NCI-H2227 (cell line): ENCODE measurements around the gene CCNY.
"Not testable (repeated sequence)": the region's sequence is repeated elsewhere in the genome, so short reads cannot be mapped to it uniquely, and the experiment has no call there.

Source experiments
- DNase-seq: peaks from one replicate; lab custom pipeline; 2025; ENCODE audit not compliant: unreplicated experiment; lab: John Stamatoyannopoulos, UW

The CCNY gene

DNA sequence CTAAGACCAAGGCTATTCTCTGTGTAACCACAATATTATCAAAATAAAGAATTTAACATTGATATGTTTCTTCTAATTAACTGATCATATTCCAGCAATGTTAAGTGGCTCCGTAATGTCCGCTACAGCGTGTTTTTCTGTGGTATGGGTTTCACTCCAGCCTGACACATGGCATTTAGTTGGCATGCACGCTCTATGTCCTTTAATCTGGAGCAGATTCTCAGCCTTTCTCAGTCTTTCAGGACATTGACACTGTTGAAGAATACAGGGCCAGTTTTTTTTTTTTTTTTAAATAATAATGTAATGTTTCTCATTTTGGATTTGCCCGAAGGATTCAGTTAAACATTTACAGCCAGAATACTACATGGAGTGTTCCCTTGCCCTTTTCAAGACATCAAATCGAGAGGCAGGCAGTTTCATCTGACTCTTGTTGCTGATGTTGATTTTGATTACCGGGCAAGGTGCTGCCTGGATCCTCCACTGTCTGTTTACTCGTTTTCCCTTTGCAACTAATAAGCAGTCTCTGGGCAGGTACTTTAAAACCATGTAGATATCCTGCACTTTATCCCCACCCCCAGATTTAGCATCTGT is 171.3 kb downstream of the CCNY start:
- DNase-seq, result no peak

DNA sequence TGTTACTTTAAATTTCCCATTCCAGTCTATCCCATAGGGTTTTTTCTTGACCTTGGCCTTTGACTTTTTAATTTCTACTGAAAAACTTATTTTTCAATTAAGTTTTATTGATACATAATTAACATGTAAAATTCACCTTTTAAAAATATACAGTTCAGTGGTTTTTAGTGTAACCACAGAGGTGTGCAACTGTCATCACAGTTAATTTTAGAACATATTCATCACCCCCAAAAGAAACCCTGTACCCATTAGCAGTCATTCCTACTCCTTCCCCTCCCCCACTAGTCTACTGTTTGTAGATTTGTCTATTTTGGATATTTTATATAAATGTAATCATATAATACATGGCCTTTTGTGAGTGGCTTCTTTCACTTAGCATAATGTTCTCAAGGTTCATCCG is 172.3 kb downstream of the CCNY start:
- DNase-seq, result no peak

DNA sequence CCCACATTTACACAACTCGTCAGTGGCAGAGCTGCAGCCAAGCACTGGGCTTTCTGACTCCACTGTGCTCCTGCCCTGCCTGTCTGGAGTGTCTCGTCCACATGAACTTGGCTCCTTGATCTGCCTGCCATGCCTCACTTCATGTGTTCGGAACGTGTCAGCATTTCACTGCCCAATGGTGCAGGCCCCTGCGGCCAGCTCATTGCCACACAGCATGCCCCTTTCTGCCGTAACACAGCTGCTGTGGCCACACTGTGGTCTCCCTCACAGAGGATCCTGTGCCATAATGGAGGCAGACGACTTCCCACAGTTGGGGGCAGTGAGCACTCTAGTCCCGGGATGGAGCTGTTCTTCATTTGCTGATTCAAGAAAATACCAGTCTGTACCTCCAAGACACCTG is 174.6 kb downstream of the CCNY start:
- DNase-seq, result no peak

DNA sequence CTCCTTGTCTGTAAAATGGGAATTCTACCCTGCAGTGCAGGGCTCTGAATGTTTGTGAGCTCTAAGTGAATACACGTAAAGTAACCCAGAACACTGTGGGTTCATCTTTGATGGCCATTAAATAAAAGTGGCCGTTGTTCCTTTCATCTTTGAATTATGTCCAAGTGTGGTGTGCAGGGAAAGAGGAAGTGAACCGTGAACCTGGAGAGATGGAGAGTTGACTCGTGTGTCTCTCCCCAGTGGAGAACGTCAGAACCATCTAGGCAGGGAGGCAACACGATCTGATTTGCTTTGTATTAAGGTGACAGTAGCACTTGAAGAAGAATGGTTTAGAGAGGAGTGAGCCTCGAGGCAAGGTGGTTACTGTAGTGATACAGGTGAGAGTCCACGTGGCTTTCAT is 175.3 kb downstream of the CCNY start:
- no peak for DNase-seq

DNA sequence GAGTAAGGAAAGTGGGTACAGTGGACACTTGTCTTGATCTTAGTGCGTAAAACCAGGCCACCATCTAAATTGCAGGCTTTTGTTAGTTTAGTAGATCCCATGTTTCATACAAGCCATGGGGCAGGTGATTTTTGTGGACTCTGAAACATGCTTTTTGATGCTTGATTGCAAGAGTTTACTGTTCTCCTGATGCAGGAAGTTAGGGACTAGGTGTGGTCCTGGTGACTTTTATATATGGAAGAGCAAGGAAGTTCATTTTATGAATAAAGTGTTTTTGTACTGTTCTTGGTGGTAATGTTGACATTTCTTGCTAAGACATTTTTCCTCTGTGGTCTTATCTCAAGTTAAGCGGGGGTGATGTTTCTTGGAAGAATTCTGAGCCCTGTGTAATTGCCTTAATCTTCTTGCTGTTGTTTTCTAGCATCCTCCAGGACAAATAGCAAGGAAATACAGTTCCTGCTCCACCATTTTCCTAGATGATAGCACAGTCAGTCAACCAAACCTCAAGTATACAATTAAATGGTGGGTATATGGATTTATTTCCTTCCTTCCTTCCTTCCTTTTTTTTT is 179.9 kb downstream of the CCNY start:
- no peak for DNase-seq

DNA sequence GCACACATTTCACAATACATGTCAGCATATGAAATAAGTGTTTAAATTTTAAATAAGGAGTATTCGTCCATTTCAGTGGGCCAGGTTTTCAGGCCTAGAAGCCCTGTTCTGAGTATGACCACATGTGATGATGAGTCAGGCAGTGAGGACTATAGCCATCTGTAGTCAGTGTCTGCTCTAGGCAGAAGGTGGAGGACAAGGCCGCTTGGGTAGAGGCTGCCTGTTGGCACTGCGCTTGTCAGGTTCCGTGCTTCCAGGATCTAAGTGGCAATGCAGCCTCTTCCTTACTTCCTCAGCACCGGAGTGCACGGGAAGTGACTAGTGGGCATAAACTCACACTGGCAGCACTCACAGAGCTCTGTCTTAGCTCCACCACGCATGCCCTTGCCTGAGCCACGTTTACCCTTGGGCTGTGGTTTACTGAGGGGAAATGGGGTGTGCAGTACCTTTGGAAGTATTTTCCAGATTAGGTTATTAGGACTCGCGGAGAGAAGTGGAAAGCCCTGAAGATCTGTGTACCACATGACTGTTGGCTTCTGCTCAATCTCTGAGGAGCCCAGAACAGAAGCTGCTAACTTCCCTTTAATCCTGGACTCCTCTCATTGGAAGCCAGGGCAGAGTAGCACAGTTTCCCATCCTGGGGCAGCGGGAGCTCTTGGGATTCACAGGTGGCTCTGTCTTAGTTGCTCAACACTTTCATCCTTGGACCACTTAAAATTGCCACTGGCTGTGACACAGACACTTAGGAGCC is 181.3 kb downstream of the CCNY start:
- no peak for DNase-seq

DNA sequence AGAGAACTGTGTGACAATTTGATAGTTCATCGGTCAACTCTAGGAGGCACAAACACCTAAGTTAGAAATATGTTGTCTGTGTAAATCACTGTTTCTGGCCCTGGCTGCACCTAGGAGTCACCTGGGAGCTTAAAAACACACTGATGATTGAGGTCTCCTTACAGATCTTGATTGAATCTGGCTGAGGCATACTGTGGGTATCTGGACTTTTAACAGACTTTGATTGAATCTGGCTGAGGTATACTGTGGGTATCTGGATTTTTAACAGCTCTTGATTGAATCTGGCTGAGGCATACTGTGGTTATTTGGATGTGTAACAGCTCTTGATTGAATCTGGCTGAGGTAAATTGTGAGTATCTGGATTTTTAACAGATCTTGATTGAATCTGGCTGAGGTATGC is 181.9 kb downstream of the CCNY start:
- not testable (repeated sequence) for DNase-seq

DNA sequence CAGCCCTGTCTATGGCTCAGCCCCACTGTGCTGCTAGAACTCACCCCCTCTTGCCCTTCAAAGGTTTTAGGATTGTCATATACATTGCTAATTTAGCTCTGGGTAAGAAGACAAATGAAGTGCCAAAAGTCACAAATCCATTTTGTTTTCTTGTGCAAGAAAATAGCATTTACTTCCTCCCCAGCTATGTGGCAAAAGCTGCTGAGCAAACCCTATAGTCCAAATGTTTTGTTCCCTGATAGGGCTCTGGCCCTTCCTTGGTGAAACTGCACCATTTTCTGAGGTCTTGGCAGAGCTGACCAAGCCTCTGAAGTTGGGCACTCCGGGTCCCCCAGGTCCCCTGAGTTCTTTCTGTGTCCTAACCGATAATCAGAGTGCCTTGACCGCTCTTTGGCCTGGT is 184.7 kb downstream of the CCNY start:
- no peak for DNase-seq

DNA sequence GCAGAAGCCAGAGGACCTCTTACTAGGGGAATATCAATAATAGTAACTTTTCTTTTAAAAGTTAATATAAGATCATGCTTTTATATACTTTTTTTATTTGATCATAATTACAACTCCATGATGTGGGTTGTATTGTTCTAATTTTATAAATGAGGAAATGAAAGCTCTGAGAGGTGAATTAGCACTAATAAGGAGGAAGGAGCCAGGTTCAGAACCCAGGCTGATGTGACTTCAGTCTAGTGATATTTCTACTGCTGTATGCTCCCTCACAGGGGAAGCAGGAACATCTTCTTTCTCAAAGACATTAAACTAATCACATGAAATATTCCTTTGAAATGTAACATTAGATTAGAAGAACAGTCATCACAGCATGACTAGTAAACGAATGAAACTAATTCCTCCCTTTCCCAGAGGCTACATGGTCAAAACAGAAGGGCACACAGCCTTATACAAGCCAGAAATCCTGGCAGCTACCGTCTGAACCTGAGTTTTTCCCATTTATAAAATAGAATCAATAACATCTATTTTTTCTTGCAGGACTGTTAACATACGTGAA is 187.4 kb downstream of the CCNY start:
- no peak for DNase-seq

DNA sequence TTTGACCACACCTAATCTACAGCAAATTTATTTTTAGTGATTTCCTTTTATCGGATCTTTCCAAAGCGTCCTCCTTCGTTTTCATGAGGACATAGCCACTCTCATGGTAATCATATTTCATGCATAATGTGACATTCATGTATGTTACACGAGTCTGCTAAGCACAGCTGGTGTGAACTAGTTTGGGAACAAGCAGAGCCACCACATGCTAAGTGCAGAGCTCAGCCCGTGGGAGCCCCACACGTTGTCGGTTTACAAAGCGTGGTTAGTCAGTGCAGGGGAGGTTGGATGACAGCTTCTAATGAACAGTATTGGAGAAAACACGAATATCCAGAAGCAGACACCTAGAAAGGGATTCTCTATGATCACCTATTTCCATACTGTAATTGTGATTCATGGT is 190.4 kb downstream of the CCNY start:
- no peak for DNase-seq

DNA sequence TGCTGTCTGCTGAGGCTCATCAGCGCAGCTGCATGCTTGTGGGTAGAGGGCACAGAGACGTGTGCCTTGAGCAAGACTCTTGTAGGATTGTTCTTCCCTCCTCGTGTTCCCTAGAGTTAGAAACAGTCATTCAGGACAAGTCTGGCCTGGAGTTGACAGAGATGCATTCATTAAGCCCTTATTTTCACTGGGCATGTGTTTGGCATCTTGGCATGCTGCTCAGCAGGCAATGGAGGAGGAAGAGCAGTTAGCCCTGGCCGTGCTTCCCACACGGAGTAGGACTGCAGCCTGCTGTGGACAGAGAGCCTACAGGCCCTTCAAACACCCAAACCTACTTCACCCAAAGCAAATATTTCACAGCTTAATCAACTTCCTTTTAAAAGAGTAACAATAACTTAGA is 195.8 kb downstream of the CCNY start:
- DNase-seq, result no peak

DNA sequence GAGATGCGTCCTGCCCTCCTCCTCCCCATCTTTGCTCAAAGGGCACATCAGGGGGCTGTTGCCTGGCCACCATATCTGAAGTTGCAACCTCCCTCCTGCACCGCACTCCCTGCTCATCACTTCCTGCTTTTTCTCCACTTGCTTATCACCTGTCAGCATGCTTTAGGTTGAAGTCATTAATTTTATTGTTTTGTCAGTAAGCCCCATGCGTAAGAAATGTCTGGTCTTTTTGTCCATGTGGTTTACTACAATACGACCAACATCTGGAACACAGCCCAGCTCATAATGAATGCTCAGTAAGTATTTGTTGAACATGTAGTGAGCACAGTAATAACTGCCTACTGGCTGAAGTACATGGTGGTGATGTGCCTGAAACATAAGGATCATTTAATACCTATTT is 197.3 kb downstream of the CCNY start:
- peak; percentile 58 for DNase-seq

DNA sequence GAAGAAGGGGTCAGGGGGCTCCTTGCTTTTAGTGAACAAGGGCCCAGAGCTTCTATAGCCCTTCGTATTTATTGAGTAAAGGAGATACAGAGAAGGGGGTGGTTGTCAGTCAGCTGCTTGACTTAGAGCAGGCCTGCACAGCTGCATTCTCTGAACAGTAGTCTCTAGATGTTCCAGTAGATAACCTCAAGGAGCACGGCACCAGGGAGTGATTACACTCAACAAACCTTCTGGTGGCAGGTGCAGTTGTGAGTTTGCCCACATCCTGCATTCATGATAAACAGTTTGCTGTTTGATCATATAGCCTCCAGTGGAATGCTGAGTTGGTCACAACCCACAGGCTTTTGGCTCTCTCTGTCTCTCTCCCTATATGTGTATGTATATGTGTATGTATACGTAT is 198.8 kb downstream of the CCNY start:
- no peak for DNase-seq

DNA sequence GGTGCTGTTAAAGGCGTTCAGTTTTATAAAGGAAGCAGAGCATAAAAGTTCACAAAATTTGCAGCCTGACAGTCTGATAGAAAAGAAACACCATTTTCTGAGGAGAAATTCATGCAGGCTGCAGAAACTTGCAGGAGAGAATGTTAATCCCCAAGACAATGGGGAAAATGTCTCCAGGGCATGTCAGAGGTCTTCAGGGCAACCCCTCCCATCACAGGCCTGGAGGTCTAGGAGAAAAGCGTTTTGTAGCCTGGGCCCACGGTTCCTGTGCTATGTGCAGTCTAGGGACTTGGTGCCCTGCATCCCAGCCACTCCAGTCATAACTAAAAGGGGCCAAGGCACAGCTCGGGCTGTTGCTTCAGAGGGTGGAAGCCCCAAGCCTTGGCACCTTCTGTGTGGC is 200.5 kb downstream of the CCNY start:
- no peak for DNase-seq

DNA sequence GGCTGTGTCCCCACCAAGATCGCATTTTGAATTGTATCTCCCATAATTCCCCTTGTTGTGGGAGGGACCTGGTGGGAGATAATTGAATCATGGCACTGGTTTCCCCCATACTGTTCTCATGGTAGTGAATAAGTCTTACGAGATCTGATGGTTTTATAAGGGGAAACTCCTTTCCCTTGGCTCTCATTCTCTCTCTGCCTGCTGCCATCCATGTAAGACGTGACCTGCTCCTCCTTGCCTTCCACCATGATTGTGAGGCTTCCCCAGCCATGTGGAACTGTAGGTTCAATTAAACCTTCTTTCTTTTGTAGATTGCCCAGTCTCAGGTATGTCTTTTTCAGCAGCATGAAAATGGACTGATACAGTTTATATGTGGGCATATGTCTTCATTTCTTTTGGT is 201.6 kb downstream of the CCNY start:
- DNase-seq, result not testable (repeated sequence)

DNA sequence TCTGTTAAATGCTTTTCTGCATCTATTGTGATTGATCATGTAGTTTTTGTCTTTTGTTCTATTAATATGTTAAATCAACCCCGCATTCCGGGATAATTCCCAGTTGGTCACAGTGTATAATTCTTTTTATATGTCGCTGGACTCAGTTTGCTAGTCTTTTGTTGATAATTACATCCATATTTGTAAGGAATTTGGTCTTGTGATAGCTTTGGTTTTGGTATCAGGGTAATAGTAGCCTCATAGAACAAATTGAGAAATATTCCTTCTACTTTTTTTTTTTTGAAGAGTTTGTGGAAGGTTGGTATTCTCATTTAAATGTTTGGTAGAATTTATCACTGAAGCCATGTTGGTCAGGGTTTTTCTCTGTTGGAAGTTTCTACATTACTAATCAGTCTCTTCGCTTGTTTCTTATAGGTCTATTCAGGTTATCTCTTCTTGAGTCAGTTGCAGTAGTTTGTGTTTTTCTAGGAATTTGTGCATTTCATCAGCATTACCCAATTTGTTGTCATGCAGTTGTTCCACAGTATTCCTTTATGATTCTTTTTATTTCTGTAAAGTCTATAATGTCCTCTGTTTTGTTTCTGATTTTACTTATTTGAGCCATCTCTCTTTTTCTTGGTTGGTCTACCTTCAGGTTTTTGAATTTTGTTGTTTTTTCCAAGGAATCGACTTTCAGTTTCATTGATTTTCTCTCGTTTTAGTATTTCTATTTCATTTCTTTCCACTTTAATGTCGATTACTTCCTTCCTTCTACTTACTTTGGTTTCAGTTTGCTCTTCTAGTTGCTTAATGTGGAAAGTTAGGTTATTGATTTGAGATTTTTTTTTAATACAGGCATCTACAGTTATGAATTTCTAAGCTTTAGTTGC is 204.2 kb downstream of the CCNY start:
- no peak for DNase-seq

DNA sequence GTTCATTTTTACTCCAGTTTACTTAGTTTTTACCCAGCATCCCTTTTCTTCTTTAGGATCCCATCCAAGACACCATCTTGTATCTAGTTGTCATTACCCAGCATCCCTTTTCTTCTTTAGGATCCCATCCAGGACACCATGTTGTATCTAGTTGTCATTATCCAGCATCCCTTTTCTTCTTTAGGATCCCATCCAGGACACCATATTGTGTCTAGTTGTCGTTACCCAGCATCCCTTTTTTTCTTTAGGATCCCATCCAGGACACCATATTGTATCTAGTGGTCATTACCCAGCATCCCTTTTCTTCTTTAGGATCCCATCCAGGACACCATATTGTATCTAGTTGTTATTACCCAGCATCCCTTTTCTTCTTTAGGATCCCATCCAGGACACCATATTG is 205.4 kb downstream of the CCNY start:
- DNase-seq, result no peak

DNA sequence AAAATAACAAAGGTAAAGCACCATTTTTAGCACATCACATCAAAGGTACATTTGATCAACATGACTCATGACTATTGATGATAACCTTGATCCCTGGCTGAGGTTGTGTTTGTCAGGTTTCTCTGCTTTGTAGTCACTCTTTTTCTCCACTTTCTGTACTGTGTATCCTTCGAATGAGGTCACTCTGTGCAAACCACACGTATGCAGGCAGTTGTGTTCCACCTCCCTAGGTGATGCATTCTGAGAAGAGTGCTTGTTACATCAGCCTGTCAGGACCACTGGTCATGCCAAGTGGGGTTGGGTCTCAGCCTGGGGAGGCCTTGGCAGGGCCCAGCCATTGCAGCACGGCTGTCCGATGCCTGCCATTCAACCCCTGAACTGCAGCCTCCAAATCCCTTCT is 206.0 kb downstream of the CCNY start:
- no peak for DNase-seq

DNA sequence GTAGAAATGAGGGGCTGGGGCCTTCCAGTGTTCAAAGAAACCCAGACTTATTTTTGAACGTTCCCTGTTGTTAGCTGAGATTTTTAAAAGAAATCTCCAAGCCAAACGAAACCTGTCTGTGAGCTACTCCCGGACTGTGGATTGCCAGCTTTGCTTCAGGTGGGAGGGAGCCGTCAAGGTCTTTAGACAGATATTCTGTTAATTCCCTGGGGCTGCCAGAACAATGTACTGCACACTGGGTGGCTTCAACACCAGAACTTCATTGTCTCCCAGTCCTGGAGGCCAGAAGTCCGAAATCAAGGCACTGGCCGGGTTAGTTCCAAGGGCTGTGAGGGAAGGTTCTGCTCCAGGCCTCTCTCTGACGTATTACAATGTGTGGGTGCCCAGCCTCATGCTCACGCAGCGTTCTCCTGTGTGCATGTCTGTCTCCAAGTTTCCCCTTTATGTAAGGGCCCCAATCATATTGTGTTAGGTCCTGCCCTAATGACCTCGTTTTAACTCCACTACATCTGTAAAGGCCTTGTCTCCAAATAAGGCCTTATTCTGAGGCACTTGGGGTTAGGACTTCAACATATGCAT is 208.9 kb downstream of the CCNY start:
- DNase-seq, result no peak

DNA sequence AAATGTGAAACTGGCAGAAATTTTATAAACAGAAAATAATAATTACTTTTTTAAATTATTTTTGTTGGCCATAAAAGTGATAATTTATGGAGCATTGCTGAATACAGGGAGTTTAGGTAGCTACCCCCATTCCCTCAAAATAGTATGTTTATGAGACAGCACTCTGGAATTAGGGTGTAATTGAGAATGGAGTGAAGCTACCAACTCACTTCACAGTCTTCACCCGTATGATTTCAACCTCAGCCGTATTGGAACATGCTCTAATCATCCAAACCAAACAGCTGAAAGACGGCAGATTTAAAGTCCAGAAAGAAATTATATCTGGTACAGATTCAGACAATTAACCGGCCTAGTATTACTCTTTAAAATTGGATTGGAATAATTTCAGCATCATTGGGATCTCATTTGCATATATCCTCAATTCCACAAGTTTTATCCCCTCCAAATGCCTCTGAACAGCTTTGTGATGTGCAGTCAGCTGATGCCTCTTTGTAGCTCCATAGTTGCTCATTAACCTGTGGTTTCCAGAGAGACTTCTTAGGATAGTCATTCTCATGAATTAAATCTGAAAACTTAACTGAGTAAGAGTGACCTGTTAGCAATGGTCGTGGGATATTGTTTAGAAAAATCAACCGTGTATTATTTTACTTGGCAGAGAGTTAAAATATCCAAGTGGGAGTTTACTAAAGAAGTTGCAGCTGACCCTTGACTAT is 209.7 kb downstream of the CCNY start:
- no peak for DNase-seq
